ENCODE data around the gene RYR3.

The RYR3 gene

DNA sequence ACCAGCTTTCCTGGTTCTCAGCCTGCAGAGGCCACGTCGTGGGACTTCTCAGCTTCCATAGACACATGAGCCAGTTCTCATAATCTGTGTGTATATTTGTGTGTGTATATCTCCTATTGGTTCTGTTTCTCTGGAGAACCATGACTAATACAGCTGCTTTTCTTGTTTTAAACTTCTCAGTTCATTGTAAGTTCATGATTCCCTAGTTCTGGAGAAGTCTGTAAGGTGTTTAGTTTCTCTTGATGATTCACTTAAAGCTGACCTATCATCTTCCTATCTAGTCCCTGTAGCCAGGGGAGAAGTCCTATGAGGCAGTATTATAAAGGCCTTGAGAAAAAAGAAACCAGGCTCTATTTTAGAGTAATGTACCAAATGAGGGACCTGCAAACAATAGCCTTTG, 147.7 kb downstream of the RYR3 start:
- DNase-seq, result no peak
- no peaks in the 10 kb centered on the region for H3K36me3 ChIP-seq (replicated peaks; ENCODE audit: insufficient read depth, low read length)
- H3K9me2 ChIP-seq (replicated peaks; ENCODE audit: insufficient read depth, low read length), result no peaks in the 10 kb centered on the region
- H3K4me2 ChIP-seq (ENCODE audit: low read depth, low read length), result no peak overlapping the region
- H3F3A ChIP-seq (ENCODE audit: insufficient read depth, low read length), result no peaks in the 10 kb centered on the region
- no peaks in the 10 kb centered on the region for H4K20me1 ChIP-seq (ENCODE audit: insufficient read depth, low read length)
- H3K4me1 ChIP-seq (ENCODE audit: low read length), result no peaks in the 10 kb centered on the region
- no peaks in the 10 kb centered on the region for H3K9me3 ChIP-seq (replicated peaks; ENCODE audit: insufficient read depth, low read length)
- no peak overlapping the region for H3K9ac ChIP-seq (ENCODE audit: low read length)
- H3K4me3 ChIP-seq (ENCODE audit: low read length), result no peak overlapping the region
- H3K79me2 ChIP-seq (ENCODE audit: low read length), result no peaks in the 10 kb centered on the region
- no peaks in the 10 kb centered on the region for H3K27me3 ChIP-seq (replicated peaks; ENCODE audit: insufficient read depth, low read length)
- no peak overlapping the region for H2AFZ ChIP-seq (ENCODE audit: low read length)
- H3K27ac ChIP-seq (ENCODE audit: low read length), result no peak overlapping the region
- TF ChIP-seq EZH2 (optimal IDR thresholded peaks at IDR 0.05; ENCODE audit: low read depth, low read length) (no peak), EZH2phosphoT487 (IDR thresholded peaks at IDR 0.05; ENCODE audit: low read length) (no peak), CTCF (IDR thresholded peaks at IDR 0.05; ENCODE audit: low read length) (no peak)

DNA sequence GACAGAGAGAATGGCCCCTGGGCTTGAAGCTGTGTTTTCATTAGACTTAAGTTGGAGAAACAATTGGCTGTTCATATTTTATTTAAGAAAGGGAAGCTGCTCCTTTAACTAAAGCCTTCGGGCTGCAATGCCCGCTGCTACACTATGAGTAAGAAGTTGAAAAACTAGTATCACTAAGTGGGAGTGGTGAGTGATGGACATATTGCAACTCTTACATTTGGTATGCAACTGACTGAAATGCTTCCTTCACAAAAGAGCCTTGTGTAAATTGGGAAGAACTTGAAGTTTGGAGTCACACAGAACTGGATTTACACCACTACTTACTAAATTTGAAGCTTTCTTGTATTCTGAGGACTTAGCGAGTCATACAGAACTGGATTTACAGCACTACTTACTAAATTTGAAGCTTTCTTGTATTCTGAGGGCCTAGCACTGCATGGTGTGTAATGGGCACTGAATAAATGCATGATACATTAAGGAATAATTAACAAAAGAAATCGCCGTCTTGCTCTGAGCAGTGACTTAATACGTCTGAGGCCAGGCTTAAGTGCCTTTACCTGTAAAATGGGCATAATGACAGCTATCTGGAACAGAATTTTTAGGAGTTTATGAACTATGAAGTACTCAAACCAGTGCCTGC, 149.5 kb downstream of the RYR3 start:
- Histone ChIP-seq H3K27me3 (replicated peaks; ENCODE audit: insufficient read depth, low read length) (no peaks in the 10 kb centered on the region), H3K9ac (ENCODE audit: low read length) (no peak overlapping the region), H3K4me2 (ENCODE audit: low read depth, low read length) (no peak overlapping the region), H3K79me2 (ENCODE audit: low read length) (no peaks in the 10 kb centered on the region), H3K36me3 (replicated peaks; ENCODE audit: insufficient read depth, low read length) (no peaks in the 10 kb centered on the region), H3K27ac (ENCODE audit: low read length) (no peak overlapping the region), H3F3A (ENCODE audit: insufficient read depth, low read length) (no peaks in the 10 kb centered on the region), H3K4me3 (ENCODE audit: low read length) (no peak overlapping the region), H2AFZ (ENCODE audit: low read length) (no peak overlapping the region), H3K9me2 (replicated peaks; ENCODE audit: insufficient read depth, low read length) (no peaks in the 10 kb centered on the region), H3K9me3 (replicated peaks; ENCODE audit: insufficient read depth, low read length) (no peaks in the 10 kb centered on the region), H4K20me1 (ENCODE audit: insufficient read depth, low read length) (no peaks in the 10 kb centered on the region), H3K4me1 (ENCODE audit: low read length) (no peaks in the 10 kb centered on the region)
- DNase-seq, result no peak
- TF ChIP-seq CTCF (IDR thresholded peaks at IDR 0.05; ENCODE audit: low read length) (no peak), EZH2 (optimal IDR thresholded peaks at IDR 0.05; ENCODE audit: low read depth, low read length) (no peak), EZH2phosphoT487 (IDR thresholded peaks at IDR 0.05; ENCODE audit: low read length) (no peak)

- Histone ChIP-seq H3K36me3 (replicated peaks; ENCODE audit: insufficient read depth, low read length) (no peaks in the 10 kb centered on the region), H3K27me3 (replicated peaks; ENCODE audit: insufficient read depth, low read length) (no peaks in the 10 kb centered on the region), H3F3A (ENCODE audit: insufficient read depth, low read length) (no peaks in the 10 kb centered on the region), H2AFZ (ENCODE audit: low read length) (no peak overlapping the region), H3K79me2 (ENCODE audit: low read length) (no peaks in the 10 kb centered on the region), H3K9ac (ENCODE audit: low read length) (no peak overlapping the region), H3K9me3 (replicated peaks; ENCODE audit: insufficient read depth, low read length) (no peaks in the 10 kb centered on the region), H3K4me2 (ENCODE audit: low read depth, low read length) (no peak overlapping the region), H4K20me1 (ENCODE audit: insufficient read depth, low read length) (no peaks in the 10 kb centered on the region), H3K9me2 (replicated peaks; ENCODE audit: insufficient read depth, low read length) (no peaks in the 10 kb centered on the region), H3K27ac (ENCODE audit: low read length) (no peak overlapping the region), H3K4me1 (ENCODE audit: low read length) (no peaks in the 10 kb centered on the region), H3K4me3 (ENCODE audit: low read length) (no peak overlapping the region)
- TF ChIP-seq EZH2phosphoT487 (IDR thresholded peaks at IDR 0.05; ENCODE audit: low read length) (no peak), EZH2 (optimal IDR thresholded peaks at IDR 0.05; ENCODE audit: low read depth, low read length) (no peak), CTCF (IDR thresholded peaks at IDR 0.05; ENCODE audit: low read length) (no peak)
- DNase-seq, result no peak
Measured at GRCh38 chr15:33461671-33462070, 150.9 kb downstream of the RYR3 start.
